Endothelial cell (in vitro differentiated cells): Measurements from ENCODE around the gene NDUFAF7. TPM values are rescaled to one million over a fixed set of nuclear protein-coding genes. Genes with fewer than 3 reads are reported as not detected.

Experiments used
- DNase-seq: peaks from one replicate; pipeline ENCODE4 v3.0.0; 2021; ENCODE audit warnings: low spot score
- H3K27ac Mint-ChIP-seq: one replicate; pipeline ENCODE4 v1.8.0; 2021; ENCODE audit warnings: mixed read lengths, inconsistent platforms; ENCODE audit not compliant: unreplicated experiment
- H3K27me3 Mint-ChIP-seq: one replicate; pipeline ENCODE4 v1.8.0; 2021; ENCODE audit warnings: mild to moderate bottlenecking, moderate library complexity, mixed read lengths, inconsistent platforms; ENCODE audit not compliant: unreplicated experiment
- H3K36me3 Mint-ChIP-seq: one replicate; pipeline ENCODE4 v1.8.0; 2021; ENCODE audit warnings: mild to moderate bottlenecking, low read depth, mixed read lengths, inconsistent platforms; ENCODE audit not compliant: unreplicated experiment
- H3K4me1 Mint-ChIP-seq: one replicate; pipeline ENCODE4 v1.8.0; 2021; ENCODE audit warnings: mild to moderate bottlenecking, mixed read lengths, inconsistent platforms; ENCODE audit not compliant: unreplicated experiment
- H3K4me3 Mint-ChIP-seq: one replicate; pipeline ENCODE4 v1.8.0; 2021; ENCODE audit warnings: mild to moderate bottlenecking, mixed read lengths, inconsistent platforms; ENCODE audit not compliant: unreplicated experiment
- H3K9me3 Mint-ChIP-seq: one replicate; pipeline ENCODE4 v1.8.0; 2021; ENCODE audit warnings: mixed read lengths, inconsistent platforms; ENCODE audit not compliant: unreplicated experiment
- CTCF ChIP-seq: fragments of 200-600 bp; sonication (generic); IDR thresholded peaks from one replicate; pipeline ENCODE4 v1.5.0; 2021; ENCODE audit warnings: antibody characterized with exemption; ENCODE audit not compliant: unreplicated experiment
- total RNA-seq: library from RNA; stranded (reverse); fragmentation: NEBNext Ultra II Directional; extraction: Animal tissue kit (Norgen Biotek cat#: 25700); gene quantifications from one replicate; pipeline ENCODE4 v1.2.1, GENCODE V29; 2021; ENCODE audit not compliant: unreplicated experiment

Gene NDUFAF7
- total RNA-seq, 1 donor from 2014 or later, result 16.6 TPM

GRCh38 chr2:37268111-37268510 is 36.7 kb downstream of the NDUFAF7 start:
- DNase-seq, result no peak
- H3K9me3 Mint-ChIP-seq, result no peaks in the 10 kb centered on the region
- no peak overlapping the region for H3K4me3 Mint-ChIP-seq
- H3K36me3 Mint-ChIP-seq, result peaks cover 27% of the 10 kb centered on the region
- peaks cover 6% of the 10 kb centered on the region for H3K4me1 Mint-ChIP-seq
- TF ChIP-seq CTCF, result no peak
- no peak overlapping the region for H3K27ac Mint-ChIP-seq
- no peaks in the 10 kb centered on the region for H3K27me3 Mint-ChIP-seq

DNA sequence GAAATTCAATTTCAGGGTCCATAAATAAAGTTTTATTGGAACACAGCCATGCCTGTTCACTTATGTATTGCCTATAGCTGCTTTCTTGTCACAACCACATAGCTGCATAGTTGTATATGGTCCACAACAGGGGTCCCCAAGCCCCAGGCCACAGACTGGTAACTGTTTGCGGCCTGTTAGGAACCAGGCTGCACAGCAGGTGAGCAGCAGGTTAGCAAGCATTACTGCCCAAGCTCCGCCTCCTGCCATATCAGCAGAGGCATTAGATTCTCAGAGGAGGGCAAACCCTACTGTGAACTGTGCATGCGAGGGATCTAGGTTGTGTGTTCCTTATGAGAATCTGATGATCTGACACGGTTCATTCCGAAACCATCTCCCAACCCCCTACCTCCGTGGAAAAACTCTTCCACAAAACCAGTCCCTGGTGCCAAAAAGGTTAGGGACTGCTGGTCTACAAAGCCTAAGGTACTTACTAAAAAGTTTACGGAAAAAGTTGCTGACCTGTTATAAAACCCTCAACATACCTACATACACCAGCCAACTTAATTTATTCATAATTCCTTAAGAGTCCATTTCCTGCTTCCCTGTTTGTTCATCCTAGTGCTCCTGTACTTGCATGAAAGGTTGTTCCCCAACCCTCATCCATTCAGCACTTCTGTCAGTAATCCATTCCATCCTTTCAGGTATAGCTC is 40.1 kb downstream of the NDUFAF7 start:
- H3K36me3 Mint-ChIP-seq, result peaks cover 22% of the 10 kb centered on the region
- no peaks in the 10 kb centered on the region for H3K27me3 Mint-ChIP-seq
- no peak overlapping the region for H3K4me3 Mint-ChIP-seq
- no peaks in the 10 kb centered on the region for H3K9me3 Mint-ChIP-seq
- TF ChIP-seq CTCF, result no peak
- DNase-seq, result no peak
- peak overlapping the region; percentile 19 for H3K27ac Mint-ChIP-seq
- no peaks in the 10 kb centered on the region for H3K4me1 Mint-ChIP-seq

DNA sequence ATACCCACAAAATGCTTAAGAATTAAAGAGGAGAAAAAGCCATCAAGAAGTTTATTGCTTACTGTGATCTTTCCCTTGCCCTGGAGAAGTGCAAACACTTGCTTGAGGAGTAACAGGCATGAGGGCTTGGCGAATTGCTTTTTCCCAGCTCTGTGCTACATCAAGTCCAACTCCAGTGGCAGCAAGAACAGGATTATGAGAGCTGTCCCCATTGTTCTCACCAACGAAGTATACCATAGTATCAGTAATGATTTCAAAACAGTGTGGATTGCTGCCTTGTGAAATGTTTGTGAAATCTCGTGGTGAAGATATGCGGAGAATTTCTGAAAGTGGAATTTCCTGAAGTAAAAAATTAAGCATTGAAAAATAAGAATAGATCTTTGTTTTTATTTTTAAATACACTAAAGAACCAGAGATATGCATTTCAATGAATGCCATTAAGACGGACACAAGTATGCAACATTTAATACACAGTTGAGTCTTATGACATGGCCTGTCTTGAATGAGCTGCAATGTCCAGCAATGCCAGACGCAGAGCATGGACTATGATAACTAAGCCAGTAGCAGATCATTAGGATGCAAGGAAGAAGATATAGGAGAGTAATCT is 43.0 kb downstream of the NDUFAF7 start:
- H3K27ac Mint-ChIP-seq, result no peak overlapping the region
- no peaks in the 10 kb centered on the region for H3K4me1 Mint-ChIP-seq
- H3K27me3 Mint-ChIP-seq, result no peaks in the 10 kb centered on the region
- no peaks in the 10 kb centered on the region for H3K9me3 Mint-ChIP-seq
- peaks cover 5% of the 10 kb centered on the region for H3K36me3 Mint-ChIP-seq
- no peak overlapping the region for H3K4me3 Mint-ChIP-seq
- no peak for TF ChIP-seq CTCF
- no peak for DNase-seq

- no peak for TF ChIP-seq CTCF
Observed at GRCh38 chr2:37276291-37276690, 44.8 kb downstream of the NDUFAF7 start.

GRCh38 chr2:37281916-37282315 is 50.5 kb downstream of the NDUFAF7 start:
- Mint-ChIP-seq H3K4me3 (no peak overlapping the region), H3K36me3 (peaks cover 12% of the 10 kb centered on the region), H3K4me1 (no peaks in the 10 kb centered on the region), H3K9me3 (no peaks in the 10 kb centered on the region), H3K27me3 (no peaks in the 10 kb centered on the region), H3K27ac (no peak overlapping the region)
- DNase-seq, result no peak
- no peak for TF ChIP-seq CTCF

More at GRCh38 chr2:37276291-37276690, 44.8 kb downstream of the NDUFAF7 start:
- Mint-ChIP-seq H3K27ac (no peak overlapping the region), H3K9me3 (no peaks in the 10 kb centered on the region), H3K36me3 (peaks cover 6% of the 10 kb centered on the region), H3K27me3 (no peaks in the 10 kb centered on the region), H3K4me1 (no peaks in the 10 kb centered on the region), H3K4me3 (no peak overlapping the region)
- no peak for DNase-seq
